Loucy (cell line): ENCODE data around the gene GON7.

Experiments used
- CTCF ChIP-seq: fragments of 200-600 bp; sonication (generic); conservative IDR thresholded peaks from 2 replicates; pipeline ENCODE4 v1.5.1; 2014; ENCODE audit warnings: mild to moderate bottlenecking, antibody characterized with exemption, low read length
- EZH2phosphoT487 ChIP-seq: fragments of 200-600 bp; IDR thresholded peaks from 2 replicates; pipeline ENCODE4 v1.6.1; 2018; ENCODE audit warnings: antibody characterized with exemption, mild to moderate bottlenecking, moderate library complexity, borderline replicate concordance

- TF ChIP-seq CTCF, result no peak
- TF ChIP-seq EZH2phosphoT487, result no peak
Measured at GRCh38 chr14:93200553-93200952, 6.3 kb downstream of the GON7 start.
